Activated gamma-delta T cell treated with anti-CD3 and anti-CD28 coated beads, Interleukin-2, amount 50 U/mL, for 16 hours (primary cell): ENCODE data around the gene MAPKBP1.

Source experiments
- DNase-seq: peaks from one replicate; pipeline ENCODE4 v3.0.0-alpha.2; 2020; ENCODE audit warnings: low read depth

Gene MAPKBP1

DNA sequence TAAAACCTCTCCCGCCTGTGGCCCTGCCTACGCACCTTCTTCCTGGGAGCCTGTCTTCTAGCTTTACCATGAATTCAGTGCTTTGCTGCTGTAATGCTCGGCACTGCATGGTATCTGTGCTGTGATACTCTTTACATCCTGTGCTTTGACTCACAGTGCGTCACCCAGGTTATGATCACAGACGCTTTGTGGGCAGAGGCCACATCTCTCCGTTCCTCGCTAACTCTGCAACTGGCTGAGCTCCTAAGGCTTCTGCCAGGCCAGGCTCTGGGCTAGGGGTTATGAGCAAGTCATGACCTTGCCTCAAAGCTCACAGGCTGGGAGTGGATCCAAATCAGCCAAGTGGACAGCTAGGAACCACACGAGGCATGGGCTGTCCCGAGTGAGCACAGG, 96.4 kb downstream of the MAPKBP1 start:
- peak; percentile 36 for DNase-seq

DNA sequence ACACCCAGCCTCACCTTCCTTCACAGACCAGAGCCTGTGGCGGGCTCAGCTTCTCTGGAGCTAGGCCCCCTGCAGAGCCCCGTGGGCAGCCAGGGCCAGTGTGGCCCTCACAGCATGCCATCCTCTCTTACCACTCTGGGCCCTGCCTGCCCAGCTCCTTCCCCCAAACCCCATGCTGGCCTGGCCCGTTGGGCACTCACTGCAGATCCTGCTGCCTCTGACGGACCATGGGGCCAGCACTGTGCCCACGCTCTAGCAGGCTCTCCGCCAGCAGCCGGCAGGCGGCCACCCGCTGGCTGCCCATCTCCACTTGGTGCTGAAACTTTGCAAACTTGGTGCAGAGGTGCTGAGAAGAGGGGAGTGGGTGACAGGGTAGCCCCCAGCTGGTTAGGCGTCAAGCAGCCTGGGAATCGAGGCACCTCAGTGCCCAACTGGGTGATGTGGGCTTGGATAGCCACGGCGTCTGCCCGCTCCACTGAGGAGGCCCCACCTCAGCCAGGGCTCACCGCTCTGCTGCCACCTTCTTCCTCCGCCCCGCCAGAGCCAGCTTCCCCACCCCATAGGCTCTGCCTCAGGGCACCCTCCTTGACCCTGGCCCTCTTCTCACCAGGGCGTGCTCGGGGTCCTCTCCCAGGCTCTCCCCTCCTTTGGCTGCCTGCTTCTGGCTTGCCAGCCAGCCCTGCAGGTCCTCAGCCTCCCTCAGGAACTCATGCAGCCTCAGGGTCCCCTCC, 97.1 kb downstream of the MAPKBP1 start:
- no peak for DNase-seq

DNA sequence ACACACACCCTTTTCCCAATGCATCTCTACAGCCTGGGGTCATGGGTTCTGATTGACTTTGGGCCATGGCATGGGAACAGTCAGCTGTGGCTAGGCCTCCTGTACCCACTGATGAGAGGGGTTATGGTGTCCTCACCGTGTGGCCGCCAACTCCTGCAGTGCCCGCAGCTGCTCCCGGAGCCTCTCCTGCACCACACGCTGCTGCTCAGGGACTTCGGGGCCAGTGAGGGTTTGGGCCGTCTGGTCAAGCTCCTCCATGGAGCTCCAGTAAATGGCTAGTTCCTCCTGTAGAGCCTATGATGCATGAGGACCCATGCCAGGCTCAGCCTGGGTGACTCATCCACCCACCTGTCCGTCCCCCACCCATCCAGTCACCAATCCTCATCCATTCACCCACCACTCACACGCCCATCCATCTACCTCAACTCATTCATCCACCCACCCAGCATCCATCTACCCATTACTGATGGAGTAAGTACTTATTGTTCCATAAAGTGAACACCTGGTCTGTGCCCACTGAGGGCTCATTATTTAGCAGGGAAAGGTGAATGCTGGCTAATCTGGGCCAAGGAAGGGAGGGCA, 98.0 kb downstream of the MAPKBP1 start:
- no peak for DNase-seq

DNA sequence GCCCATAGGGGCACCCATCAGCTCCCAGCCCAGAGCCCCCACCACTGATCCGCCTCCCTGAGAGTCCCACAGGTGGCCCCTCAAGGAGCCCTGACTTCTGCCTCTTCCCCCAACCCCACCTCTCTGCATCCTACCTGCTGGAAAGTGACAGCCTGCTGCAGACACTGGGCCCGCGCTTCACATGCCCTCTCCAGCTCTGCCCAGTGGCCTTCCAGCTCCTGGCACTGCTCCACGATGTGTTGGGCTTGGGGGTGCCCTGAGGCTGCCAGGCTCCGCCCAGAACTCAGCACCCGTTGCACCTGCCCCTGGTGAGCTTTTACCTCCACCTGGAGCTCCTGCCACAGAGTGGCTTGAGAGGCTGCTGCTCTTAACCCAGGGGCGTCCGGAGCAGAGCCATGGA, 99.4 kb downstream of the MAPKBP1 start:
- DNase-seq = no peak

DNA sequence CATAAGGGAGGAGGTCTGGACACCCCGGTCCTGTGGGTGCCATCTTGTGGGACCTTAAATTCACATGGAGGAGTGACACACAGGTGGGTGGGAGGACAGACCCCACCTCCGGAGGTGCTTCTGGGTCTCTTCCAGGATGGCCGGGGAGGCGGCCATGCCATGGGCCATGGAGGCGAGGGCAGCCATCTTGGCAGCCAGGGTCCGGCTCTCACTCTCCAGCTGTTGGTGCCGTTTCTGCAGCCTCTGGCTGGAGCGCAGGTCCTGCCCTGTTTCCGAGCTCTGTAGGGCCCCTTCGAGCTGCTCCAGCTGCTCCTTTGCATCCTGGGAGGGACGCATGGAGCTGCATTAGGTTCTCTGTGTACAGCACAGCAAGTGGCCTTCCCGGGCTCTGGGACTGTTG, 100.5 kb downstream of the MAPKBP1 start:
- no peak for DNase-seq

DNA sequence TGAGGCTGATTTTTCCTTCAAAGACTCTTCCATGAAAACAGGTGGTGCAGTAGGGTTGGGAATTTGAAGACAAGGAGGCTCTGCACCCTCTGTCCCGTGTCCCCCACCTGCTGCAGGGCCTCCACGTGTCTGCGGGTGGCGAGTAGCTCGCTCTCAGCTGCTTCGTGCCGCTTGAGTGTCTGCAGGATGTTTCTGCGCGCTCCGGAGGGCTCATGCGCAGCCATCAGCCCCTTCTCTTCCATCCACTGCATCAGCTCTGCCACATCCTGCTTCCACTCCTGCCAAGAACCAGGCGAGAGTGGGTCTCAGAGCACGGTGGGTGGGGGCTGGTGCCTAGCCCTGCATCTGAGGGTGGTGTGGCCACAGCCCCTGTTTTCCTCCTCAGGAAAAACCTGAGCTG, 101.7 kb downstream of the MAPKBP1 start:
- DNase-seq = no peak

DNA sequence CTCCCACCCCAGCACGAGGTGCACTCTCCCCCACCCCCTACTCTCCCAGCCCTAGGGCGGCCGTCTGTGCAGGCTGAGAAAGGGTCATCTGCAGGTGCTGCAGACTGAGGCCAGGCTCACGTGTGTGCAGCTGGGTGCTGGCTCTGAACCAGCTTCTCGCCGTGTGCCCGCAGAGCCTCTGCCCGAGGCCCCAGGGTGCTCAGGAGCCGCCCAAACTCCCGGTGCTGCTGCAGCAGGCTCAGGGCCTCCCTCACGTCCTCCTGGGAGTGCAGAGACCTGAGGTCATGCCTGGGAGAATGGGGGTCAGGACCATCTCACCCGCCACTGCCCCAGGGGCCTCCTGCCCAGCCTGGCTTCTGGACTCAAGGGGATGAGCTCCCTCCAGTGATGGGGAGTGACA, 102.4 kb downstream of the MAPKBP1 start:
- no peak for DNase-seq
